Naive B cell (primary cell): ENCODE measurements around the gene NRF1. TPM values are rescaled to one million over a fixed set of nuclear protein-coding genes. Genes with fewer than 3 reads are reported as not detected.

Source experiments
- ATAC-seq, 2 donors: fragments of 150-1000 bp; cut with Tn5 transposase; 2 replicates each; pipeline ENCODE4 v1.10.0; 2021; ENCODE audit warnings: low read depth in 2 of 2, mild to moderate bottlenecking in 2 of 2, moderate library complexity in 2 of 2
- DNase-seq: peaks from one replicate; pipeline ENCODE4 v3.0.0; 2022
- H3K27ac Mint-ChIP-seq, 6 donors: one replicate each; pipeline ENCODE4 v1.8.0; 2020 to 2022; ENCODE audit warnings: mild to moderate bottlenecking in 6 of 6, mixed read lengths in 6 of 6, moderate library complexity in 5 of 6, inconsistent platforms in 2 of 6
- H3K27me3 Mint-ChIP-seq, 3 donors: one replicate each; pipeline ENCODE4 v1.8.0; 2021 to 2022; ENCODE audit warnings: mixed read lengths in 3 of 3, mild to moderate bottlenecking in 1 of 3
- H3K36me3 Mint-ChIP-seq, 2 donors: one replicate each; pipeline ENCODE4 v1.8.0; 2020 to 2022; ENCODE audit warnings: mixed read lengths in 2 of 2, inconsistent platforms in 1 of 2, mild to moderate bottlenecking in 1 of 2
- H3K4me1 Mint-ChIP-seq, 3 donors: one replicate each; pipeline ENCODE4 v1.8.0; 2020 to 2022; ENCODE audit warnings: mixed read lengths in 3 of 3, inconsistent platforms in 1 of 3, mild to moderate bottlenecking in 1 of 3, moderate library complexity in 1 of 3
- H3K4me3 Mint-ChIP-seq, 8 donors: one replicate each; pipeline ENCODE4 v1.8.0; 2020 to 2022; ENCODE audit warnings: mild to moderate bottlenecking in 8 of 8, mixed read lengths in 8 of 8, moderate library complexity in 8 of 8, inconsistent platforms in 2 of 8
- H3K9me3 Mint-ChIP-seq, 7 donors: one replicate each; pipeline ENCODE4 v1.8.0; 2020 to 2022; ENCODE audit warnings: mixed read lengths in 7 of 7, mild to moderate bottlenecking in 5 of 7, inconsistent platforms in 2 of 7, moderate library complexity in 1 of 7
- polyA plus RNA-seq, 6 donors: library from polyadenylated mRNA; unstranded; fragments of 300-500 nt; fragmentation: Illumina TruSeq; gene quantifications; one replicate each; pipeline ENCODE4 v1.2.3, GENCODE V29; 2021; ENCODE audit warnings: low read depth in 6 of 6

NRF1 gene
- polyA plus RNA-seq, 6 donors from 2014 or later, result 9.6 to 32.4 (median 28.9) TPM

- ATAC-seq (no peak), DNase-seq (no peak)
- Mint-ChIP-seq H3K9me3 (no peaks in the 10 kb centered on the region), H3K27me3 (no peaks in the 10 kb centered on the region), H3K36me3 (peaks cover 0 to 19% of the 10 kb centered on the region in 2 donors), H3K4me1 (peaks cover 0 to 4% (median 0%) of the 10 kb centered on the region in 3 donors), H3K27ac (no peak overlapping the region), H3K4me3 (no peak overlapping the region)
Measured at GRCh38 chr7:129684777-129685176, 73.3 kb downstream of the NRF1 start.

GRCh38 chr7:129686063-129686462 is 74.5 kb downstream of the NRF1 start:
- ATAC-seq, result no peak
- Mint-ChIP-seq H3K4me3 (no peak overlapping the region), H3K27me3 (no peaks in the 10 kb centered on the region), H3K36me3 (peaks cover 0 to 9% of the 10 kb centered on the region in 2 donors), H3K9me3 (no peaks in the 10 kb centered on the region), H3K27ac (peak overlapping the region in 1 of 6 donors; percentile 65), H3K4me1 (no peaks in the 10 kb centered on the region)
- no peak for DNase-seq

GRCh38 chr7:129688503-129689222 is 77.1 kb downstream of the NRF1 start:
- no peaks in the 10 kb centered on the region for H3K9me3 Mint-ChIP-seq

GRCh38 chr7:129689995-129690581 is 78.6 kb downstream of the NRF1 start:
- Mint-ChIP-seq H3K9me3 (no peaks in the 10 kb centered on the region), H3K4me3 (no peak overlapping the region), H3K4me1 (peaks cover 0 to 6% (median 0%) of the 10 kb centered on the region in 3 donors), H3K27ac (no peak overlapping the region), H3K27me3 (no peaks in the 10 kb centered on the region), H3K36me3 (peaks cover 19 to 28% of the 10 kb centered on the region in 2 donors)
- ATAC-seq (no peak), DNase-seq (no peak)

More at GRCh38 chr7:129688503-129689222, 77.1 kb downstream of the NRF1 start:
- Mint-ChIP-seq H3K27me3 (no peaks in the 10 kb centered on the region), H3K4me1 (peaks cover 0 to 6% (median 0%) of the 10 kb centered on the region in 3 donors), H3K36me3 (peaks cover 19 to 25% of the 10 kb centered on the region in 2 donors), H3K4me3 (no peak overlapping the region), H3K27ac (peak overlapping the region in 1 of 6 donors; percentile 29)
- DNase-seq (no peak), ATAC-seq (no peak)

GRCh38 chr7:129690701-129691100 is 79.2 kb downstream of the NRF1 start:
- H3K4me3 Mint-ChIP-seq, result no peak overlapping the region
- no peaks in the 10 kb centered on the region for H3K27me3 Mint-ChIP-seq
- ATAC-seq (no peak), DNase-seq (no peak)
- peaks cover 19 to 28% of the 10 kb centered on the region in 2 donors for H3K36me3 Mint-ChIP-seq
- H3K9me3 Mint-ChIP-seq, result no peaks in the 10 kb centered on the region
- peaks cover 0 to 6% (median 0%) of the 10 kb centered on the region in 3 donors for H3K4me1 Mint-ChIP-seq
- no peak overlapping the region for H3K27ac Mint-ChIP-seq

GRCh38 chr7:129698516-129699418 is 87.2 kb downstream of the NRF1 start:
- no peaks in the 10 kb centered on the region for H3K27me3 Mint-ChIP-seq
- no peak overlapping the region for H3K4me3 Mint-ChIP-seq
- H3K4me1 Mint-ChIP-seq, result no peaks in the 10 kb centered on the region
- H3K36me3 Mint-ChIP-seq, result peaks cover 0 to 2% of the 10 kb centered on the region in 2 donors
- H3K9me3 Mint-ChIP-seq, result no peaks in the 10 kb centered on the region
- no peak overlapping the region for H3K27ac Mint-ChIP-seq
- no peak for ATAC-seq
- DNase-seq, result no peak

- peak overlapping the region in 1 of 6 donors; percentile 73 for H3K27ac Mint-ChIP-seq
- no peak overlapping the region for H3K4me3 Mint-ChIP-seq
- peaks cover 0 to 9% of the 10 kb centered on the region in 2 donors for H3K36me3 Mint-ChIP-seq
- no peaks in the 10 kb centered on the region for H3K27me3 Mint-ChIP-seq
- H3K4me1 Mint-ChIP-seq, result no peaks in the 10 kb centered on the region
- no peaks in the 10 kb centered on the region for H3K9me3 Mint-ChIP-seq
- no peak for ATAC-seq
- no peak for DNase-seq
Measured at GRCh38 chr7:129702316-129702715, 90.8 kb downstream of the NRF1 start.

- Mint-ChIP-seq H3K4me3 (no peak overlapping the region), H3K27me3 (no peaks in the 10 kb centered on the region), H3K27ac (peak overlapping the region in 3 of 6 donors; percentile 0 to 49 (median 16)), H3K4me1 (no peaks in the 10 kb centered on the region), H3K9me3 (no peaks in the 10 kb centered on the region), H3K36me3 (peaks cover 0 to 9% of the 10 kb centered on the region in 2 donors)
- DNase-seq, result no peak
- no peak for ATAC-seq
Measured at GRCh38 chr7:129702761-129703338, 91.3 kb downstream of the NRF1 start.

GRCh38 chr7:129703751-129704150 is 92.2 kb downstream of the NRF1 start:
- H3K27me3 Mint-ChIP-seq, result no peaks in the 10 kb centered on the region
- no peak overlapping the region for H3K4me3 Mint-ChIP-seq
- H3K4me1 Mint-ChIP-seq, result no peaks in the 10 kb centered on the region
- DNase-seq (no peak), ATAC-seq (no peak)
- peaks cover 0 to 14% of the 10 kb centered on the region in 2 donors for H3K36me3 Mint-ChIP-seq
- H3K27ac Mint-ChIP-seq, result no peak overlapping the region
- no peaks in the 10 kb centered on the region for H3K9me3 Mint-ChIP-seq

- H3K27ac Mint-ChIP-seq, result peak overlapping the region in 1 of 6 donors; percentile 29
- no peak overlapping the region for H3K4me3 Mint-ChIP-seq
- H3K27me3 Mint-ChIP-seq, result no peaks in the 10 kb centered on the region
- H3K9me3 Mint-ChIP-seq, result no peaks in the 10 kb centered on the region
- peaks cover 8 to 36% of the 10 kb centered on the region in 2 donors for H3K36me3 Mint-ChIP-seq
- H3K4me1 Mint-ChIP-seq, result no peaks in the 10 kb centered on the region
- DNase-seq (no peak), ATAC-seq (no peak)
Measured at GRCh38 chr7:129707910-129708499, 96.5 kb downstream of the NRF1 start.

GRCh38 chr7:129713544-129713943 is 102.0 kb downstream of the NRF1 start:
- H3K36me3 Mint-ChIP-seq, result peaks cover 12 to 34% of the 10 kb centered on the region in 2 donors
- H3K27me3 Mint-ChIP-seq, result no peaks in the 10 kb centered on the region
- no peak for DNase-seq
- H3K27ac Mint-ChIP-seq, result peak overlapping the region in 1 of 6 donors; percentile 77
- ATAC-seq, result no peak
- no peaks in the 10 kb centered on the region for H3K4me1 Mint-ChIP-seq
- no peak overlapping the region for H3K4me3 Mint-ChIP-seq
- H3K9me3 Mint-ChIP-seq, result no peaks in the 10 kb centered on the region

GRCh38 chr7:129714514-129715063 is 103.1 kb downstream of the NRF1 start:
- Mint-ChIP-seq H3K27ac (peak overlapping the region in 1 of 6 donors; percentile 52), H3K9me3 (no peaks in the 10 kb centered on the region), H3K36me3 (peaks cover 22 to 35% of the 10 kb centered on the region in 2 donors), H3K4me1 (no peaks in the 10 kb centered on the region), H3K4me3 (no peak overlapping the region), H3K27me3 (no peaks in the 10 kb centered on the region)
- ATAC-seq (no peak), DNase-seq (no peak)
